Neural progenitor cell (in vitro differentiated cells): ENCODE measurements around the gene NARS2.

Experiments used
- EZH2phosphoT487 ChIP-seq: fragments of 200-600 bp; sonication (generic); IDR thresholded peaks from 2 replicates; pipeline ENCODE4 v1.6.1; 2017; ENCODE audit warnings: antibody characterized with exemption
- TF ChIP-seq, protein P1 (sequence below): fragments of 200-600 bp; sonication (generic); IDR thresholded peaks from 2 replicates; pipeline ENCODE4 v1.5.1; 2017; ENCODE audit warnings: antibody characterized with exemption, mild to moderate bottlenecking

DNA sequence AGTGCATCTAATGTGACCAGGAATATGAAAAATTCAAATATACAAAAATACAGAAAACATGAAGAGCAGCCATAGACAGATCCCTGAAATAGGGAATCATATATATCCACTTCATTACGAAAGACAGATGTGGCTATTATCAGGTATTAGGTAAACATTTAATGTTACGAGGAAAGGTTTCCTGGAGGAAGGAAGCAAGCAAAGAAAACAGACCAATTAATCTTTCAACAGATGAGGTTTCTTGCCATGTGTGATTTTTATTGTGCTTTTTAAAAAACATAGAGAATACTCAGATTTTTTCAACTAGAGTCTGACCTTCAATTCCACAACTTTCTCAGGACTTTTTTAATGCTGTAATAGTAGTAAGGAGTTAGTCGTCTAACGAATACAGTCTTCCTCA lies 132.7 kb downstream of the NARS2 start:
- TF ChIP-seq, protein P1, sequence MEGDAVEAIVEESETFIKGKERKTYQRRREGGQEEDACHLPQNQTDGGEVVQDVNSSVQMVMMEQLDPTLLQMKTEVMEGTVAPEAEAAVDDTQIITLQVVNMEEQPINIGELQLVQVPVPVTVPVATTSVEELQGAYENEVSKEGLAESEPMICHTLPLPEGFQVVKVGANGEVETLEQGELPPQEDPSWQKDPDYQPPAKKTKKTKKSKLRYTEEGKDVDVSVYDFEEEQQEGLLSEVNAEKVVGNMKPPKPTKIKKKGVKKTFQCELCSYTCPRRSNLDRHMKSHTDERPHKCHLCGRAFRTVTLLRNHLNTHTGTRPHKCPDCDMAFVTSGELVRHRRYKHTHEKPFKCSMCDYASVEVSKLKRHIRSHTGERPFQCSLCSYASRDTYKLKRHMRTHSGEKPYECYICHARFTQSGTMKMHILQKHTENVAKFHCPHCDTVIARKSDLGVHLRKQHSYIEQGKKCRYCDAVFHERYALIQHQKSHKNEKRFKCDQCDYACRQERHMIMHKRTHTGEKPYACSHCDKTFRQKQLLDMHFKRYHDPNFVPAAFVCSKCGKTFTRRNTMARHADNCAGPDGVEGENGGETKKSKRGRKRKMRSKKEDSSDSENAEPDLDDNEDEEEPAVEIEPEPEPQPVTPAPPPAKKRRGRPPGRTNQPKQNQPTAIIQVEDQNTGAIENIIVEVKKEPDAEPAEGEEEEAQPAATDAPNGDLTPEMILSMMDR, result no peak
- no peak for TF ChIP-seq EZH2phosphoT487
